Activated CD8-positive, alpha-beta T cell treated with anti-CD3 and anti-CD28 coated beads for 36 hours (primary cell): ENCODE measurements around the gene TPBG. TPM values are rescaled to one million over a fixed set of nuclear protein-coding genes. Genes with fewer than 3 reads are reported as not detected.

Source experiments
- ATAC-seq: fragments of 200-7000 bp; cut with Tn5 transposase; one replicate; pipeline ENCODE4 v1.10.0; 2021; ENCODE audit warnings: mild to moderate bottlenecking, moderate library complexity
- CTCF ChIA-PET: fragments of 350-600 bp; sonication (Branson Sonifier 250); formaldehyde crosslinking; loops from one replicate; lab custom pipeline; 2021; ENCODE audit warnings: antibody characterized with exemption; lab: Charles Lee
- POLR2A ChIA-PET: fragments of 350-600 bp; sonication (Branson Sonifier 250); formaldehyde crosslinking; loops from one replicate; lab custom pipeline; 2021; ENCODE audit warnings: antibody characterized with exemption; lab: Charles Lee
- DNase-seq: peaks from one replicate; pipeline ENCODE4 v3.0.0-alpha.2; 2020
- H3K27ac Mint-ChIP-seq: one replicate; pipeline ENCODE4 v1.8.0; 2021; ENCODE audit warnings: mild to moderate bottlenecking, mixed read lengths
- H3K27me3 Mint-ChIP-seq: one replicate; pipeline ENCODE4 v1.8.0; 2021; ENCODE audit warnings: mixed read lengths
- H3K36me3 Mint-ChIP-seq: one replicate; pipeline ENCODE4 v1.8.0; 2021; ENCODE audit warnings: low read depth, mixed read lengths
- H3K4me1 Mint-ChIP-seq: one replicate; pipeline ENCODE4 v1.8.0; 2021; ENCODE audit warnings: low read depth, mixed read lengths
- H3K4me3 Mint-ChIP-seq: one replicate; pipeline ENCODE4 v1.8.0; 2021; ENCODE audit warnings: mild to moderate bottlenecking, moderate library complexity, mixed read lengths
- H3K9me3 Mint-ChIP-seq: one replicate; pipeline ENCODE4 v1.8.0; 2021; ENCODE audit warnings: mixed read lengths
- intact Hi-C: fragments of 100-400 bp; cut with micrococcal nuclease; formaldehyde crosslinking; loops from one replicate; pipeline ENCODE4 v1.10.0; 2022
- total RNA-seq, 2 experiments: library from RNA; stranded (reverse); gene quantifications; one replicate each; pipeline ENCODE4 v1.2.3, GENCODE V29; 2021
- TF ChIP-seq, protein P1 (sequence below): fragments of 200-600 bp; IDR thresholded peaks from one replicate; pipeline ENCODE4 v1.8.0; 2022; ENCODE audit warnings: antibody characterized with exemption, mild to moderate bottlenecking

TPBG gene, protein sequence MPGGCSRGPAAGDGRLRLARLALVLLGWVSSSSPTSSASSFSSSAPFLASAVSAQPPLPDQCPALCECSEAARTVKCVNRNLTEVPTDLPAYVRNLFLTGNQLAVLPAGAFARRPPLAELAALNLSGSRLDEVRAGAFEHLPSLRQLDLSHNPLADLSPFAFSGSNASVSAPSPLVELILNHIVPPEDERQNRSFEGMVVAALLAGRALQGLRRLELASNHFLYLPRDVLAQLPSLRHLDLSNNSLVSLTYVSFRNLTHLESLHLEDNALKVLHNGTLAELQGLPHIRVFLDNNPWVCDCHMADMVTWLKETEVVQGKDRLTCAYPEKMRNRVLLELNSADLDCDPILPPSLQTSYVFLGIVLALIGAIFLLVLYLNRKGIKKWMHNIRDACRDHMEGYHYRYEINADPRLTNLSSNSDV
- total RNA-seq = not detected

DNA sequence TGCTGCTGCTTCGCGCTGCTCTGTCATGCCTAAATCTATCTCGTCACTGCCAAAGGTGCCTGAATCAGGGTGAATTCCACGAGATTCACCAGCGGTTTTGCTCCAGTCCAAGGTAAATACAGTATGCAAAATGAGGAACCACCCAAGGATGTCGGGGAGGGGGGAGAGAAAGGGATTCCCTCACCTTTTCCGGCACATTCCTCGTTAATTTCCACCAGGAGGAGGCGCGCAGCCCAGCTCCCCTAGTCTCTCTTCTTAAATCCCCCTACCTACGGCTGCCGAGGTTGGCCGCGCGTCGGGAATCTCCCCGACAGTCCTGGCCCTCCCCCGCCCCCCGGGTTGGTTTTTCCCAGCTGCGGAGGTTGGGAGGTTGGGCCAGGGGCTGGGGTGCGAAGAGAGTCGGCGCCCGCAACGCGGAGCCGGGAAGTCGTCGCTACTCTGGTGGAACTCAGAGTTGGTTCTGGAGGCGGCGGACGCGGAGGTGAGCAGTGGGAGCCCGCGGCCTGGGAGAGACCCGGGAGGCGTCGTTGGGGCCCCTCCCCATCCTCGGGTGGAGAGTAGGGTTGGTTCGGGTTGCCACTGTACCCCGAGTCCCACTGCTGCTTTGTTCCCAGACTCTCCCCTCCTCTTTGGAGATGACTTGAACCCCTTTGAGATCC is at the start of gene TPBG:
Gene TPBG (plus strand): TSS at position 390 of the 659 bp plus-strand sequence. CDS start 1,145 bp downstream, outside the sequence.
- Mint-ChIP-seq H3K36me3 (no peaks in the 10 kb centered on the region), H3K4me1 (peaks cover 18% of the 10 kb centered on the region), H3K27me3 (peaks cover 44% of the 10 kb centered on the region), H3K4me3 (peak within 1 kb of the TSS; percentile 67), H3K9me3 (no peaks in the 10 kb centered on the region), H3K27ac (no peak within 1 kb of the TSS)
- ATAC-seq (no peak), DNase-seq (no peak)
- TF ChIP-seq, protein P1, sequence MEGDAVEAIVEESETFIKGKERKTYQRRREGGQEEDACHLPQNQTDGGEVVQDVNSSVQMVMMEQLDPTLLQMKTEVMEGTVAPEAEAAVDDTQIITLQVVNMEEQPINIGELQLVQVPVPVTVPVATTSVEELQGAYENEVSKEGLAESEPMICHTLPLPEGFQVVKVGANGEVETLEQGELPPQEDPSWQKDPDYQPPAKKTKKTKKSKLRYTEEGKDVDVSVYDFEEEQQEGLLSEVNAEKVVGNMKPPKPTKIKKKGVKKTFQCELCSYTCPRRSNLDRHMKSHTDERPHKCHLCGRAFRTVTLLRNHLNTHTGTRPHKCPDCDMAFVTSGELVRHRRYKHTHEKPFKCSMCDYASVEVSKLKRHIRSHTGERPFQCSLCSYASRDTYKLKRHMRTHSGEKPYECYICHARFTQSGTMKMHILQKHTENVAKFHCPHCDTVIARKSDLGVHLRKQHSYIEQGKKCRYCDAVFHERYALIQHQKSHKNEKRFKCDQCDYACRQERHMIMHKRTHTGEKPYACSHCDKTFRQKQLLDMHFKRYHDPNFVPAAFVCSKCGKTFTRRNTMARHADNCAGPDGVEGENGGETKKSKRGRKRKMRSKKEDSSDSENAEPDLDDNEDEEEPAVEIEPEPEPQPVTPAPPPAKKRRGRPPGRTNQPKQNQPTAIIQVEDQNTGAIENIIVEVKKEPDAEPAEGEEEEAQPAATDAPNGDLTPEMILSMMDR = no peak
- intact Hi-C loops = no loop called here
- CTCF ChIA-PET = no interaction called here
- POLR2A ChIA-PET = no interaction called here

DNA sequence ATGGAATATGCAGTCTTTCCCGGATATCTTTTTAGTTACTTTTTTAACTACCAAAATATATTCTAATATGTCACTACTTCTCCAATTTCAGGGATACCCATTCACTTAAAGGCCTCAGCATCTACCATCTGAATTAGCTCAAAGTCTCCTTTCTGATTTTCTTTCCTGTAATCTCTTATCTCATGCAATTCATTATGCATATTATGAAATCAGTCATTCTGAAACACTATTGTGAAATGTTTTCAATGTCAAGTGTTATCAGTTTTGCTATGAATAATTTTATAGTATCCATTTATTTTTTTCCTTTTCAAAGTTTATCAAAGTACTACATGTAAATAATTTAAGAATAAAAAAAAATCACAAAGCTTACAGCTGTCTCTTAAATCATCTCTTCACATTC is 41.2 kb upstream of the TPBG start:
- Mint-ChIP-seq H3K9me3 (no peaks in the 10 kb centered on the region), H3K27ac (no peak overlapping the region), H3K27me3 (peaks cover 6% of the 10 kb centered on the region), H3K4me1 (no peaks in the 10 kb centered on the region), H3K36me3 (no peaks in the 10 kb centered on the region), H3K4me3 (no peak overlapping the region)
- no peak for DNase-seq
- CTCF ChIA-PET = no interaction called here
- no peak for ATAC-seq
- POLR2A ChIA-PET = no interaction called here
- intact Hi-C loops = no loop called here
- TF ChIP-seq, protein P1 = no peak

DNA sequence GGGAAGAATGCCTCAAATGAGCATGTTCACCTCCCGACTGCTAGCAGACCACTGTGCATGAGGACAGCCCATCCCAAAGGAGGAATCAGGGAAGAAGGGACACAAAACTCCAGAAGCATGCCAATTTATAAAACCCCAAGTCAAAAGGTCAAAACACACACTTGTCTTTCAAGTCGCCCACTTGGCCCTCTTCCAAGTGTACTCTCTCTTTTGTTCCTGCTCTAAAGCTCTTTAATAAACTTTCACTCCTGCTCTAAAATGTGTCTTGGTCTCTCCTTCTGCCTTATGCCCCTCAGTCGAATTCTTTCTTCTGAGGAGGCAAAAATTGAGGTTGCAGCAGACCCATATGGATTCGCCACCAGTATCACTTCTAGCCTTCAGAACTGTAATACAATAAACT is 33.9 kb upstream of the TPBG start:
- peaks cover 13% of the 10 kb centered on the region for H3K27me3 Mint-ChIP-seq
- no peaks in the 10 kb centered on the region for H3K36me3 Mint-ChIP-seq
- intact Hi-C loops = no loop called here
- ATAC-seq (no peak), DNase-seq (no peak)
- TF ChIP-seq, protein P1 = no peak
- no peak overlapping the region for H3K27ac Mint-ChIP-seq
- H3K9me3 Mint-ChIP-seq = no peaks in the 10 kb centered on the region
- H3K4me3 Mint-ChIP-seq = no peak overlapping the region
- ChIA-PET POLR2A (no interaction called here), CTCF (no interaction called here)
- H3K4me1 Mint-ChIP-seq = no peaks in the 10 kb centered on the region

DNA sequence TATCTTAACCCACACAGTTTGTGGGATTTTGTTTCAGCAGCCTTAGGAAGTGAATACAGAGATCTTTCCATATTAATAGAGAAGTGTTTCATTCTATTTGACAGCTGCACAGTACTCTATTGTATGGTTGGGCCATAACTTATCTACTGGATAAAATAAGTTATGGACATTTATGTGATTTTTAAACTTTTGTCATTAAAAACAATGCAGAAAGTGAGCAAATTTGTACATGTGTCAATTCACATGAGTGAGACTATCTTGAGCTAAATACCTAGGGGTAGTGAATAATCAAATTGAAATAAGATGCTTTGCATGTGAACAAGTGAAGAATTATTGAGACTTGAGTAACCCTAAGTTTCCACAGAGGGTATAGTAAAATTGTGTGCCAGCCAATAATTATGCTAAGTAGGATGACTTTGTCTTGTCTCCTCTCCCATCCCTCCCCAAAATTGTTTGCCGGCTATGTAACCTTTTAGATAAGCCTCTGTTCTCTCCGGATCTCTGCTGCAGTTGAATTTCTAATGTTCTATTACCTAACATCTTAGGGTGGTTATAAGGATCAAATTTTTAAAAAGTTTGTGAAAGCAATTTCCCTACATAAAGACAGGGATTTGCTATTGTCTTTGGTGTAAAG is 33.3 kb upstream of the TPBG start:
- TF ChIP-seq, protein P1 = no peak
- no peak overlapping the region for H3K4me3 Mint-ChIP-seq
- peaks cover 14% of the 10 kb centered on the region for H3K27me3 Mint-ChIP-seq
- no peak for DNase-seq
- ChIA-PET CTCF (no interaction called here), POLR2A (no interaction called here)
- H3K36me3 Mint-ChIP-seq = no peaks in the 10 kb centered on the region
- H3K4me1 Mint-ChIP-seq = no peaks in the 10 kb centered on the region
- no peak overlapping the region for H3K27ac Mint-ChIP-seq
- intact Hi-C loops = no loop called here
- no peaks in the 10 kb centered on the region for H3K9me3 Mint-ChIP-seq
- ATAC-seq = no peak
